ENCODE data around the gene POP4. TPM values are rescaled to one million over a fixed set of nuclear protein-coding genes. Genes with fewer than 3 reads are reported as not detected.
A peak's percentile ranks its signal among the peaks of the same experiment; 100 is the strongest.

POP4 gene
- total RNA-seq, 1 donor from 2014 or later, result 46.2 TPM

- H3K27me3 Mint-ChIP-seq (ENCODE audit: low read depth), result peaks cover 25% of the 10 kb centered on the region
- peaks cover 40% of the 10 kb centered on the region for H3K4me1 Mint-ChIP-seq
- no peak overlapping the region for H3K27ac Mint-ChIP-seq
- H3K36me3 Mint-ChIP-seq, result no peaks in the 10 kb centered on the region
- DNase-seq (ENCODE audit: low spot score in 2 of 2, unreplicated experiment in 2 of 2), result no peak
- H3K9me3 Mint-ChIP-seq, result no peaks in the 10 kb centered on the region
- H3K4me3 Mint-ChIP-seq, result peak overlapping the region; percentile 61
- no peak for TF ChIP-seq CTCF (IDR thresholded peaks at IDR 0.05; ENCODE audit: unreplicated experiment)
These were observed 59.9 kb downstream of the POP4 start for GRCh38 chr19:29665826-29666577.

Other genes with a start within 250 kb of the POP4 start
- not detected in 3 replicates for gene VSTM2B, start 80.3 kb upstream of the POP4 start, total RNA-seq
- 0.47 to 0.92 TPM (median 0.64 TPM) in 3 replicates for gene PLEKHF1, start 59.2 kb downstream of the POP4 start, total RNA-seq
- gene C19orf12, start 109.0 kb downstream of the POP4 start, total RNA-seq, result 26.9 to 29.8 TPM (median 27.1 TPM) in 3 replicates
- 13.7 to 14.9 TPM (median 14.7 TPM) in 3 replicates for gene CCNE1, start 205.7 kb downstream of the POP4 start, total RNA-seq